Testis (tissue), 3 donors: ENCODE data around the gene STXBP6. TPM values are rescaled to one million over a fixed set of nuclear protein-coding genes. Genes with fewer than 3 reads are reported as not detected.

ENCODE experiments used
- DNase-seq: peaks from one replicate; pipeline ENCODE4 v3.0.0-alpha.2; 2019
- H3K27ac ChIP-seq, 2 donors: fragments of 200-600 bp; sonication (generic); one replicate each; pipeline ENCODE4 v1.5.1; 2019
- H3K27me3 ChIP-seq: fragments of 200-600 bp; sonication (generic); one replicate; pipeline ENCODE4 v1.5.1; 2019
- H3K36me3 ChIP-seq: fragments of 200-600 bp; sonication (generic); one replicate; pipeline ENCODE4 v1.5.1; 2017; ENCODE audit warnings: low read depth; ENCODE audit errors: missing control alignments
- H3K4me1 ChIP-seq: fragments of 200-600 bp; sonication (generic); one replicate; pipeline ENCODE4 v1.5.1; 2019
- H3K4me3 ChIP-seq, 2 donors: fragments of 200-600 bp; sonication (generic); one replicate each; pipeline ENCODE4 v1.5.1; 2017 to 2019
- H3K9me3 ChIP-seq: fragments of 200-600 bp; sonication (generic); one replicate; pipeline ENCODE4 v1.5.1; 2017
- POLR2A ChIP-seq: fragments of 450-650 bp; IDR thresholded peaks from one replicate; pipeline ENCODE4 v1.6.1; 2017; ENCODE audit warnings: antibody characterized with exemption, mild to moderate bottlenecking, moderate library complexity
- WGBS, 2 donors: methylation state at CpG; one replicate each; pipeline ENCODE4 v1.1.5; 2018; 5-methylcytosine and 5-hydroxymethylcytosine counted together
- intact Hi-C: fragments of 100-400 bp; cut with DNase I; formaldehyde crosslinking; loops from one replicate; pipeline ENCODE4 v1.15.1; 2023; ENCODE audit warnings: low total_unique reads
- polyA plus RNA-seq: library from polyadenylated mRNA; stranded (reverse); fragments of 350-450 nt; fragmentation: Illumina TruSeq; extraction: RNeasy Lipid Tissue Mini Kit (QIAGEN cat#74804); gene quantifications from one replicate; pipeline ENCODE4 v1.2.3, GENCODE V29; 2014; ENCODE audit warnings: low read depth, low replicate concordance; ENCODE audit not compliant: insufficient read depth
- total RNA-seq, 2 donors: library from RNA; depleted of rRNA; stranded (reverse); fragments of >200 nt; gene quantifications; one replicate each; pipeline ENCODE4 v1.2.3, GENCODE V29; 2016
- TF ChIP-seq, protein P1 (sequence below), 3 experiments: fragments of 450-650 bp in 2 of 3; fragments of 200-600 bp in 1 of 3; sonication (generic) in 1 of 3; IDR thresholded peaks; one replicate each; pipeline ENCODE4 v1.5.1; 2016 to 2019; ENCODE audit warnings: antibody characterized with exemption in 3 of 3, mild to moderate bottlenecking in 2 of 3, moderate library complexity in 1 of 3

Gene STXBP6
- total and polyA plus RNA-seq, 3 donors from 2014 or later, result 4.7 to 11.3 (median 8.6) TPM

DNA sequence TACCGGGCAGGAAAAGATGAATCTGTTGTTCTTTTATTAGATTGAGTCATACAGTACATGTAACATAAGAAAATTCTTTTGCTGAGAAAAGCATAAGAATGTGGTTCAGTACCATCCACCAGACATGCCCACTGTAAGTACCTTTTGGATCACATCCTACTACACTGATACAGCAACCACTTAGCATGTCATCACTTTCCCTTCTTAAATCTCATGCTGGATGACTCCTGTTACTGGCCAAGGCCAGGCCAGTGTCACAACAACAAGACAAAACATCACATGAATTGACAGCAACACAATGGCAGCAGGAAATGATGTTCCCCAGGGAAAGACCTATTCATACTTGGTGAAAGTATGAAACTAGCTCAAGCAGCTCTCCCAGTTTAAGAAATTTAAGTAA is 46.4 kb downstream of the STXBP6 start:
- Histone ChIP-seq H3K27me3 (no peaks in the 10 kb centered on the region), H3K4me1 (no peaks in the 10 kb centered on the region), H3K9me3 (no peaks in the 10 kb centered on the region), H3K27ac (no peak overlapping the region), H3K4me3 (no peak overlapping the region), H3K36me3 (no peaks in the 10 kb centered on the region)
- DNase-seq, result no peak
- 97 to 100% methylated on average over 1 of the region's 1 CpG for WGBS, 2 donors
- TF ChIP-seq POLR2A, result no peak
- TF ChIP-seq, protein P1, sequence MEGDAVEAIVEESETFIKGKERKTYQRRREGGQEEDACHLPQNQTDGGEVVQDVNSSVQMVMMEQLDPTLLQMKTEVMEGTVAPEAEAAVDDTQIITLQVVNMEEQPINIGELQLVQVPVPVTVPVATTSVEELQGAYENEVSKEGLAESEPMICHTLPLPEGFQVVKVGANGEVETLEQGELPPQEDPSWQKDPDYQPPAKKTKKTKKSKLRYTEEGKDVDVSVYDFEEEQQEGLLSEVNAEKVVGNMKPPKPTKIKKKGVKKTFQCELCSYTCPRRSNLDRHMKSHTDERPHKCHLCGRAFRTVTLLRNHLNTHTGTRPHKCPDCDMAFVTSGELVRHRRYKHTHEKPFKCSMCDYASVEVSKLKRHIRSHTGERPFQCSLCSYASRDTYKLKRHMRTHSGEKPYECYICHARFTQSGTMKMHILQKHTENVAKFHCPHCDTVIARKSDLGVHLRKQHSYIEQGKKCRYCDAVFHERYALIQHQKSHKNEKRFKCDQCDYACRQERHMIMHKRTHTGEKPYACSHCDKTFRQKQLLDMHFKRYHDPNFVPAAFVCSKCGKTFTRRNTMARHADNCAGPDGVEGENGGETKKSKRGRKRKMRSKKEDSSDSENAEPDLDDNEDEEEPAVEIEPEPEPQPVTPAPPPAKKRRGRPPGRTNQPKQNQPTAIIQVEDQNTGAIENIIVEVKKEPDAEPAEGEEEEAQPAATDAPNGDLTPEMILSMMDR (IDR thresholded peaks at IDR 0.05), result no peak
- intact Hi-C loops, result no loop called here

DNA sequence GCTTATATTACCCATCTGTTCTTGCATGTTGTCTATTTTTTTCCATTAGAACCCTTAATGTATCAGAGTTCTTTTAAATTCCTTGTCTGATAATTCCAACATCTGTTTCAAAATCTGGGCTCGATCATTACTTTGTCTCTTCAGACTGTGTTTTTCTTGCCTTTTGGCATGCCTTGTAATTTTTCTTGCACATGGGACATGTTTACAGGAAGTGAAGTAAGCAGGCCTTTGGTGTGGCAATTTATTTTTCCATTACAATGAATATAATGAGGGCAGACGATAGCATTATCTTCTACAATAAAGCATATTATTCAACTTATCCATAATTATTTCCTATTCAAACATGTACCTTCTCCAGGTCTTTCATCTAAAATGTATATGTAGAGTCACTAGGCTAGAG is 48.3 kb downstream of the STXBP6 start:
- DNase-seq, result no peak
- WGBS, 2 donors, result 68 to 83% methylated on average over 2 of the region's 2 CpGs
- H3K27me3 ChIP-seq, result no peaks in the 10 kb centered on the region
- H3K27ac ChIP-seq, result no peak overlapping the region
- TF ChIP-seq, protein P1 (IDR thresholded peaks at IDR 0.05), result no peak
- no peak for TF ChIP-seq POLR2A
- no peaks in the 10 kb centered on the region for H3K9me3 ChIP-seq
- no peaks in the 10 kb centered on the region for H3K4me1 ChIP-seq
- intact Hi-C loops, result no loop called here
- H3K36me3 ChIP-seq, result no peaks in the 10 kb centered on the region
- no peak overlapping the region for H3K4me3 ChIP-seq

DNA sequence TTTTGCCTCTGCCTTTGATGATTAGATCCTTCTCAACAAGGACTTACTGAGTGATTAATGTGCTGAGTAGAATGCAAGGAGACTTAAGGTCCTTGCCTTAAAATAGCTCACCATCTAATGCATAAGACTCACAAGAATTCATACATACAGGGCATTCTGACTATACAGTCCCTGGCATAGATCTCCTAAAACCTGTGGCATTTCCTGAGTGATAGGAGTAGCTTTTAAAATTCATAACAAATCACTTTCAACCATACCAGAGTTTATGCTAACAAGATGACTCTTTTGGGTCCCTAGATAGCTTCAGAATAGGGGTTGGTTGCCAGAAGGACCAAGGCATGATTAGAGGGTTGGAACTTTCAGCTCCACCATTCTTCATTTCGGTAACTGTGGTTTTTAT is 48.8 kb downstream of the STXBP6 start:
- DNase-seq, result no peak
- Histone ChIP-seq H3K4me3 (no peak overlapping the region), H3K9me3 (no peaks in the 10 kb centered on the region), H3K27ac (no peak overlapping the region), H3K36me3 (no peaks in the 10 kb centered on the region), H3K27me3 (no peaks in the 10 kb centered on the region), H3K4me1 (no peaks in the 10 kb centered on the region)
- intact Hi-C loops, result no loop called here
- TF ChIP-seq, protein P1 (IDR thresholded peaks at IDR 0.05), result no peak
- TF ChIP-seq POLR2A, result no peak
- WGBS, 2 donors, result 90 to 94% methylated on average over 1 of the region's 1 CpG

DNA sequence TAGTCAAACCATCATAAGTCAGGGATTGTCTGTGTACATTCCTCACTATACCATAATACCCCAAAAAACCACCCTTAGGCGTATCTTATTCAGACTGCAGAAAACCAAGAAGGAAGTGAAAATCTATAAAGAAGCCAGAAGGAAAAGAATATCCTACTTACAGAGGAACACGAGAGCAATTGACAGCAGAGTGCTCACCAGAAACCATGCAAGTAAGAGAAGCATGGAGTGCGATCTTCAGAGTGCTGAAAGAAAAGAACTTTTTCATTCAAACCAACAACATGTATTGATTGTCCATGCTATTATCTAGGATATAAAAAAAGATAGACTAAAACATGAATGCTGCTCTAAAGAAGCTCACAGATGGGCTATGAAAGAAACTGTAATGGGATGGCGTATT is 50.8 kb downstream of the STXBP6 start:
- no peak overlapping the region for H3K4me3 ChIP-seq
- DNase-seq, result no peak
- H3K27ac ChIP-seq, result no peak overlapping the region
- no peaks in the 10 kb centered on the region for H3K4me1 ChIP-seq
- WGBS, 2 donors, result 94 to 96% methylated on average over 4 of the region's 4 CpGs
- H3K9me3 ChIP-seq, result no peaks in the 10 kb centered on the region
- no peaks in the 10 kb centered on the region for H3K36me3 ChIP-seq
- intact Hi-C loops, result no loop called here
- H3K27me3 ChIP-seq, result no peaks in the 10 kb centered on the region
- TF ChIP-seq, protein P1 (IDR thresholded peaks at IDR 0.05), result no peak
- TF ChIP-seq POLR2A, result no peak

DNA sequence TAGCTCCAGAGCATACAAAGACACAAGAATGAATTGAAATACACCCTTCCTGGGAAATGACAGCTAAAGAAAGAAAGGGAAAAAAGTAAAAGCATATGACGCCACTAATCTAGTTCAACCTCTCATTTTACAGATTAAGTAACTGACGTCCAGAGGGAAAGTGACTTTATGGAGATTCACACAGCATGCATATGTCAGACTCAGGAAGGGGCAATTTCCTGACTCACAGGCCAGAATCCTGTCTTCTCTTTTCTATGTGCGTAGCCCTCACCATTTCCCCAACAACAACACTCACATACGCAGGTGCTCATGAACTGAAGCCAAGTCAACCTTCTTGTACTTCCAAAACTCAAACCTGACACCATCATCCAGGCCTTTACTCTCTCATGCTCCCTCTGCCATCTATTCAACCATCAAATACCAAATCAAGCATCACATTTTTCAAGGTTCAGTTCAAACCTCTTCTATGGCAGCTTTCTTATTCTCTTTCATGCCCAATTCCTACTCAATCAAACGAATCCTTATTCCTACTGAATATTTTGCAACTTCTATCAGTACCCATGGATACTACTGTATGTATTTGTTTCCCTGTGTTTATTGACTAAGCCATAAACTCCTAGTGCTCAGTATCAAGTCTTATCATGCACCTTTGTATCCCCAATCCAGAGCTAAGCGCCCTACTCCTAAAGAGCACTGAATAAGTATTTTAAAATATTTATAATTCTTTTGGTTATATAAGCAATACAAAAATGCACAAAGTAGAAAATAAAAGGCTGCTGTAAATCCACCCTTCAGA is 52.8 kb downstream of the STXBP6 start:
- H3K4me3 ChIP-seq, result no peak overlapping the region
- no peak overlapping the region for H3K27ac ChIP-seq
- H3K9me3 ChIP-seq, result no peaks in the 10 kb centered on the region
- no peaks in the 10 kb centered on the region for H3K36me3 ChIP-seq
- 90 to 91% methylated on average over 6 of the region's 6 CpGs for WGBS, 2 donors
- H3K4me1 ChIP-seq, result no peaks in the 10 kb centered on the region
- H3K27me3 ChIP-seq, result no peaks in the 10 kb centered on the region
- TF ChIP-seq, protein P1 (IDR thresholded peaks at IDR 0.05), result no peak
- no peak for TF ChIP-seq POLR2A
- intact Hi-C loops, result no loop called here
- DNase-seq, result no peak
